Endodermal cell (in vitro differentiated cells): ENCODE results near the gene EVL. TPM values are rescaled to one million over a fixed set of nuclear protein-coding genes. Genes with fewer than 3 reads are reported as not detected.

Source experiments
- DNase-seq: peaks from one replicate; pipeline ENCODE4 v3.0.0-alpha.2; 2017
- H3K27ac ChIP-seq: 2 replicates; pipeline ENCODE4 v1.5.1; 2013; ENCODE audit warnings: mild to moderate bottlenecking, low read depth, low read length, moderate library complexity
- H3K27me3 ChIP-seq: 2 replicates; pipeline ENCODE4 v1.6.1; 2013; ENCODE audit warnings: mild to moderate bottlenecking, low read length, moderate library complexity; ENCODE audit not compliant: insufficient read depth, control insufficient read depth, poor library complexity, severe bottlenecking
- H3K36me3 ChIP-seq: 2 replicates; pipeline ENCODE4 v1.7.0; 2013; ENCODE audit warnings: mild to moderate bottlenecking, low read length, moderate library complexity; ENCODE audit not compliant: control insufficient read depth, insufficient read depth
- H3K4me1 ChIP-seq: one replicate; pipeline ENCODE4 v1.7.0; 2013; ENCODE audit warnings: low read length; ENCODE audit not compliant: control insufficient read depth, insufficient read depth
- H3K4me3 ChIP-seq: 2 replicates; pipeline ENCODE4 v1.5.1; 2013; ENCODE audit warnings: mild to moderate bottlenecking, low read length, moderate library complexity
- H3K9ac ChIP-seq: 2 replicates; pipeline ENCODE4 v1.6.1; 2013; ENCODE audit warnings: mild to moderate bottlenecking, low read length, moderate library complexity; ENCODE audit not compliant: poor library complexity, severe bottlenecking; ENCODE audit errors: extremely low read depth
- H3K9me3 ChIP-seq: 2 replicates; pipeline ENCODE4 v1.6.1; 2013; ENCODE audit warnings: mild to moderate bottlenecking, low read length, moderate library complexity; ENCODE audit not compliant: control insufficient read depth
- H3K27ac Mint-ChIP-seq: 2 replicates; pipeline ENCODE4 v1.8.0; 2020; ENCODE audit warnings: mixed read lengths
- H3K27me3 Mint-ChIP-seq: 2 replicates; pipeline ENCODE4 v1.8.0; 2021; ENCODE audit warnings: mild to moderate bottlenecking, mixed read lengths; ENCODE audit not compliant: insufficient read depth
- H3K36me3 Mint-ChIP-seq: 2 replicates; pipeline ENCODE4 v1.8.0; 2020; ENCODE audit warnings: low read depth, mixed read lengths
- H3K4me1 Mint-ChIP-seq: 2 replicates; pipeline ENCODE4 v1.8.0; 2020; ENCODE audit warnings: mixed read lengths
- H3K4me3 Mint-ChIP-seq: 2 replicates; pipeline ENCODE4 v1.8.0; 2020; ENCODE audit warnings: mild to moderate bottlenecking, moderate library complexity, mixed read lengths
- H3K9me3 Mint-ChIP-seq: 2 replicates; pipeline ENCODE4 v1.8.0; 2020; ENCODE audit warnings: mild to moderate bottlenecking, mixed read lengths
- CTCF ChIP-seq: fragments of 200-600 bp; sonication (generic); conservative IDR thresholded peaks from 2 replicates; pipeline ENCODE4 v1.5.0; 2021; ENCODE audit warnings: antibody characterized with exemption, mild to moderate bottlenecking
- WGBS, 2 experiments: methylation state at CpG; one replicate each; pipeline versions ENCODE4 v1.1.5 to v1.1.7; 2013; ENCODE audit warnings: missing lambda C conversion rate in 2 of 2, mixed read lengths in 1 of 2; ENCODE audit not compliant: insufficient coverage in 1 of 2, insufficient read length in 1 of 2; 5-methylcytosine and 5-hydroxymethylcytosine counted together
- total RNA-seq, 2 donors: library from RNA; stranded (reverse); fragmentation: NEBNext Ultra II Directional in 1 of 2; extraction: Animal tissue kit (Norgen Biotek cat#: 25700) in 1 of 2; gene quantifications; 2 replicates in 1 of 2; 3 replicates in 1 of 2; pipeline ENCODE4 v1.2.1, GENCODE V29; 2021

EVL gene
- total RNA-seq, 2 donors from 2014 or later, result 61.1 to 71.3 TPM

GRCh38 chr14:100120522-100121269 is 55.5 kb downstream of the EVL start:
- peaks cover 3% of the 10 kb centered on the region for H3K36me3 Mint-ChIP-seq
- Histone ChIP-seq H3K4me3 (no peak overlapping the region), H3K9me3 (no peaks in the 10 kb centered on the region), H3K4me1 (no peaks in the 10 kb centered on the region), H3K27me3 (no peaks in the 10 kb centered on the region), H3K9ac (no peak overlapping the region), H3K36me3 (peaks cover 3% of the 10 kb centered on the region), H3K27ac (no peak overlapping the region)
- WGBS, 2 experiments, result 95% methylated on average over 17 to 18 of the region's 18 CpGs
- H3K4me1 Mint-ChIP-seq, result peaks cover 2% of the 10 kb centered on the region
- H3K9me3 Mint-ChIP-seq, result no peaks in the 10 kb centered on the region
- no peaks in the 10 kb centered on the region for H3K27me3 Mint-ChIP-seq
- H3K27ac Mint-ChIP-seq, result no peak overlapping the region
- H3K4me3 Mint-ChIP-seq, result no peak overlapping the region
- no peak for DNase-seq
- TF ChIP-seq CTCF, result no peak

- no peaks in the 10 kb centered on the region for H3K27me3 Mint-ChIP-seq
- no peaks in the 10 kb centered on the region for H3K9me3 Mint-ChIP-seq
- DNase-seq, result no peak
- Histone ChIP-seq H3K4me3 (no peak overlapping the region), H3K27ac (no peak overlapping the region), H3K36me3 (peaks cover 9% of the 10 kb centered on the region), H3K9ac (no peak overlapping the region), H3K9me3 (no peaks in the 10 kb centered on the region), H3K27me3 (no peaks in the 10 kb centered on the region), H3K4me1 (no peaks in the 10 kb centered on the region)
- H3K36me3 Mint-ChIP-seq, result peaks cover 3% of the 10 kb centered on the region
- H3K4me3 Mint-ChIP-seq, result no peak overlapping the region
- 90 to 94% methylated on average over 11 to 14 of the region's 14 CpGs for WGBS, 2 experiments
- no peak for TF ChIP-seq CTCF
- no peaks in the 10 kb centered on the region for H3K4me1 Mint-ChIP-seq
- H3K27ac Mint-ChIP-seq, result no peak overlapping the region
Observed at GRCh38 chr14:100121643-100122480, 56.6 kb downstream of the EVL start.

- no peak overlapping the region for H3K4me3 Mint-ChIP-seq
- H3K9me3 ChIP-seq, result no peaks in the 10 kb centered on the region
- H3K27ac ChIP-seq, result no peak overlapping the region
- H3K4me3 ChIP-seq, result no peak overlapping the region
- no peak overlapping the region for H3K27ac Mint-ChIP-seq
- H3K27me3 ChIP-seq, result no peaks in the 10 kb centered on the region
- H3K9ac ChIP-seq, result no peak overlapping the region
- peaks cover 5% of the 10 kb centered on the region for H3K36me3 Mint-ChIP-seq
- H3K9me3 Mint-ChIP-seq, result no peaks in the 10 kb centered on the region
- no peaks in the 10 kb centered on the region for H3K4me1 Mint-ChIP-seq
- WGBS, 2 experiments, result 94% methylated on average over 6 to 8 of the region's 8 CpGs
- peak; percentile 25 for TF ChIP-seq CTCF
- peaks cover 8% of the 10 kb centered on the region for H3K36me3 ChIP-seq
- H3K4me1 ChIP-seq, result no peaks in the 10 kb centered on the region
- H3K27me3 Mint-ChIP-seq, result no peaks in the 10 kb centered on the region
- no peak for DNase-seq
Observed at GRCh38 chr14:100122481-100123223, 57.4 kb downstream of the EVL start.
